Right hindlimb (tissue), 1 donor: Measurements from ENCODE around the gene RNF112.

Source experiments
- DNase-seq: peaks from one replicate; pipeline ENCODE4 v3.0.0-alpha.2; 2018

RNF112 gene

GRCh38 chr17:19410875-19411620 is at the start of gene RNF112:
RNF112 (plus strand) TSS chr17:19411232; CDS start chr17:19411409, 177 bp downstream.
- peak; percentile 65 for DNase-seq

GRCh38 chr17:19361326-19361725 is 49.7 kb upstream of the RNF112 start:
- DNase-seq = peak; percentile 19

GRCh38 chr17:19361944-19362276 is 49.1 kb upstream of the RNF112 start:
- DNase-seq = no peak

GRCh38 chr17:19362277-19363113 is 48.5 kb upstream of the RNF112 start, which contains the start of gene B9D1:
B9D1 (minus strand) TSS chr17:19362723; CDS start chr17:19362569, 154 bp downstream.
- peak; percentile 95 for DNase-seq

GRCh38 chr17:19363114-19363438 is 48.0 kb upstream of the RNF112 start:
- DNase-seq = no peak

GRCh38 chr17:19363460-19364035 is 47.5 kb upstream of the RNF112 start:
- DNase-seq = peak; percentile 19

GRCh38 chr17:19364699-19365498 is 46.1 kb upstream of the RNF112 start:
- peak; percentile 62 for DNase-seq

- DNase-seq = peak; percentile 7
These were observed 45.6 kb upstream of the RNF112 start for GRCh38 chr17:19365499-19365817.

GRCh38 chr17:19365833-19366636 is 45.0 kb upstream of the RNF112 start:
- DNase-seq = peak; percentile 7

- peak; percentile 6 for DNase-seq
These were observed 44.4 kb upstream of the RNF112 start for GRCh38 chr17:19366637-19366972.

- DNase-seq = no peak
These were observed 42.8 kb upstream of the RNF112 start for GRCh38 chr17:19368229-19368628.

GRCh38 chr17:19369107-19369778 is 41.8 kb upstream of the RNF112 start:
- DNase-seq = peak; percentile 12

- peak; percentile 21 for DNase-seq
These were observed 41.1 kb upstream of the RNF112 start for GRCh38 chr17:19369846-19370492.

GRCh38 chr17:19370493-19370960 is 40.5 kb upstream of the RNF112 start:
- peak; percentile 54 for DNase-seq

- peak; percentile 17 for DNase-seq
These were observed 39.6 kb upstream of the RNF112 start for GRCh38 chr17:19371259-19372010.

- DNase-seq = peak; percentile 11
These were observed 39.0 kb upstream of the RNF112 start for GRCh38 chr17:19372011-19372370.

GRCh38 chr17:19372439-19372838 is 38.6 kb upstream of the RNF112 start:
- peak; percentile 15 for DNase-seq

- DNase-seq = peak; percentile 16
These were observed 38.0 kb upstream of the RNF112 start for GRCh38 chr17:19372866-19373504.

GRCh38 chr17:19374136-19374535 is 36.9 kb upstream of the RNF112 start:
- DNase-seq = no peak

GRCh38 chr17:19375732-19376131 is 35.3 kb upstream of the RNF112 start:
- DNase-seq = no peak
